ENCODE measurements around the gene LRRC8D.

- TF ChIP-seq, protein P1, sequence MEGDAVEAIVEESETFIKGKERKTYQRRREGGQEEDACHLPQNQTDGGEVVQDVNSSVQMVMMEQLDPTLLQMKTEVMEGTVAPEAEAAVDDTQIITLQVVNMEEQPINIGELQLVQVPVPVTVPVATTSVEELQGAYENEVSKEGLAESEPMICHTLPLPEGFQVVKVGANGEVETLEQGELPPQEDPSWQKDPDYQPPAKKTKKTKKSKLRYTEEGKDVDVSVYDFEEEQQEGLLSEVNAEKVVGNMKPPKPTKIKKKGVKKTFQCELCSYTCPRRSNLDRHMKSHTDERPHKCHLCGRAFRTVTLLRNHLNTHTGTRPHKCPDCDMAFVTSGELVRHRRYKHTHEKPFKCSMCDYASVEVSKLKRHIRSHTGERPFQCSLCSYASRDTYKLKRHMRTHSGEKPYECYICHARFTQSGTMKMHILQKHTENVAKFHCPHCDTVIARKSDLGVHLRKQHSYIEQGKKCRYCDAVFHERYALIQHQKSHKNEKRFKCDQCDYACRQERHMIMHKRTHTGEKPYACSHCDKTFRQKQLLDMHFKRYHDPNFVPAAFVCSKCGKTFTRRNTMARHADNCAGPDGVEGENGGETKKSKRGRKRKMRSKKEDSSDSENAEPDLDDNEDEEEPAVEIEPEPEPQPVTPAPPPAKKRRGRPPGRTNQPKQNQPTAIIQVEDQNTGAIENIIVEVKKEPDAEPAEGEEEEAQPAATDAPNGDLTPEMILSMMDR (IDR thresholded peaks at IDR 0.05), result no peak
- TF ChIP-seq CEBPB (IDR thresholded peaks at IDR 0.05), result no peak
- no peak for TF ChIP-seq NR3C1 (IDR thresholded peaks at IDR 0.05)
- no peak for TF ChIP-seq EP300 (IDR thresholded peaks at IDR 0.05)
- TF ChIP-seq, protein P2, sequence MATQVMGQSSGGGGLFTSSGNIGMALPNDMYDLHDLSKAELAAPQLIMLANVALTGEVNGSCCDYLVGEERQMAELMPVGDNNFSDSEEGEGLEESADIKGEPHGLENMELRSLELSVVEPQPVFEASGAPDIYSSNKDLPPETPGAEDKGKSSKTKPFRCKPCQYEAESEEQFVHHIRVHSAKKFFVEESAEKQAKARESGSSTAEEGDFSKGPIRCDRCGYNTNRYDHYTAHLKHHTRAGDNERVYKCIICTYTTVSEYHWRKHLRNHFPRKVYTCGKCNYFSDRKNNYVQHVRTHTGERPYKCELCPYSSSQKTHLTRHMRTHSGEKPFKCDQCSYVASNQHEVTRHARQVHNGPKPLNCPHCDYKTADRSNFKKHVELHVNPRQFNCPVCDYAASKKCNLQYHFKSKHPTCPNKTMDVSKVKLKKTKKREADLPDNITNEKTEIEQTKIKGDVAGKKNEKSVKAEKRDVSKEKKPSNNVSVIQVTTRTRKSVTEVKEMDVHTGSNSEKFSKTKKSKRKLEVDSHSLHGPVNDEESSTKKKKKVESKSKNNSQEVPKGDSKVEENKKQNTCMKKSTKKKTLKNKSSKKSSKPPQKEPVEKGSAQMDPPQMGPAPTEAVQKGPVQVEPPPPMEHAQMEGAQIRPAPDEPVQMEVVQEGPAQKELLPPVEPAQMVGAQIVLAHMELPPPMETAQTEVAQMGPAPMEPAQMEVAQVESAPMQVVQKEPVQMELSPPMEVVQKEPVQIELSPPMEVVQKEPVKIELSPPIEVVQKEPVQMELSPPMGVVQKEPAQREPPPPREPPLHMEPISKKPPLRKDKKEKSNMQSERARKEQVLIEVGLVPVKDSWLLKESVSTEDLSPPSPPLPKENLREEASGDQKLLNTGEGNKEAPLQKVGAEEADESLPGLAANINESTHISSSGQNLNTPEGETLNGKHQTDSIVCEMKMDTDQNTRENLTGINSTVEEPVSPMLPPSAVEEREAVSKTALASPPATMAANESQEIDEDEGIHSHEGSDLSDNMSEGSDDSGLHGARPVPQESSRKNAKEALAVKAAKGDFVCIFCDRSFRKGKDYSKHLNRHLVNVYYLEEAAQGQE (IDR thresholded peaks at IDR 0.05), result no peak
- no peak for TF ChIP-seq USF2 (IDR thresholded peaks at IDR 0.05)
- TF ChIP-seq CHD4 (IDR thresholded peaks at IDR 0.05; ENCODE audit: borderline replicate concordance), result no peak
- TF ChIP-seq, protein P3, sequence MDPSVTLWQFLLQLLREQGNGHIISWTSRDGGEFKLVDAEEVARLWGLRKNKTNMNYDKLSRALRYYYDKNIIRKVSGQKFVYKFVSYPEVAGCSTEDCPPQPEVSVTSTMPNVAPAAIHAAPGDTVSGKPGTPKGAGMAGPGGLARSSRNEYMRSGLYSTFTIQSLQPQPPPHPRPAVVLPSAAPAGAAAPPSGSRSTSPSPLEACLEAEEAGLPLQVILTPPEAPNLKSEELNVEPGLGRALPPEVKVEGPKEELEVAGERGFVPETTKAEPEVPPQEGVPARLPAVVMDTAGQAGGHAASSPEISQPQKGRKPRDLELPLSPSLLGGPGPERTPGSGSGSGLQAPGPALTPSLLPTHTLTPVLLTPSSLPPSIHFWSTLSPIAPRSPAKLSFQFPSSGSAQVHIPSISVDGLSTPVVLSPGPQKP (IDR thresholded peaks at IDR 0.05; ENCODE audit: low read depth, low read length), result no peak
- TF ChIP-seq BHLHE40 (IDR thresholded peaks at IDR 0.05; ENCODE audit: low read depth, low read length), result no peak
- TF ChIP-seq JUNB (IDR thresholded peaks at IDR 0.05), result no peak
- no peak for TF ChIP-seq NFE2L2 (conservative IDR thresholded peaks at IDR 0.05; ENCODE audit: low read length)
Measured at GRCh38 chr1:89939693-89940438, 119.0 kb downstream of the LRRC8D start.
